Spleen (tissue), 7 donors: ENCODE measurements around the gene SLC35F3.

Source experiments
- CTCF ChIP-seq, 11 experiments: fragments of 200-600 bp in 7 of 11; fragments of 450-650 bp in 4 of 11; sonication (generic) in 4 of 11; IDR thresholded peaks in 8 of 11; conservative IDR thresholded peaks in 3 of 11; 1 replicate in 7 of 11; 2 replicates in 4 of 11; pipeline versions ENCODE4 v1.4.0 to v1.8.0; 2016 to 2021; ENCODE audit warnings: antibody characterized with exemption in 11 of 11, inconsistent platforms in 4 of 11, mild to moderate bottlenecking in 1 of 11
- POLR2A ChIP-seq, 3 donors: fragments of 450-650 bp; IDR thresholded peaks; one replicate each; pipeline ENCODE4 v1.5.1; 2017; ENCODE audit warnings: antibody characterized with exemption in 3 of 3, mild to moderate bottlenecking in 1 of 3
- donor health status: DM: no; HTN: no; CAD: no; lungs with moderate emphysema.
- donor health status: DM: no; HTN: no; CAD: no.
- donor health status: DM: no; HTN: no; CAD: no.

- TF ChIP-seq CTCF (IDR thresholded peaks at IDR 0.05 in 8 of 11, conservative IDR thresholded peaks at IDR 0.05 in 3 of 11) (no peak), POLR2A (IDR thresholded peaks at IDR 0.05) (no peak)
Measured at GRCh38 chr1:234168061-234168724, 263.7 kb downstream of the SLC35F3 start.
